PC-3 (cell line): ENCODE results near the gene CDK2AP2. TPM values are rescaled to one million over a fixed set of nuclear protein-coding genes. Genes with fewer than 3 reads are reported as not detected.

ENCODE experiments used
- ATAC-seq: fragments of 200-7000 bp; cut with Tn5 transposase; 2 replicates; pipeline ENCODE4 v1.9.1; 2020; ENCODE audit warnings: mild to moderate bottlenecking, moderate library complexity
- BruUV-seq: library from RNA; stranded (reverse); fragments of 400-500 nt; replicated peaks from 2 replicates; lab custom pipeline; 2021; lab: Mats Ljungman, UMichigan
- CTCF ChIA-PET: fragments of 300-600 bp; sonication (Branson Sonifier 250); formaldehyde crosslinking; loops from one replicate; lab custom pipeline; 2022; ENCODE audit warnings: antibody characterized with exemption; lab: Charles Lee
- POLR2A ChIA-PET: fragments of 300-600 bp; sonication (Branson Sonifier 250); formaldehyde crosslinking; loops from one replicate; lab custom pipeline; 2022; ENCODE audit warnings: antibody characterized with exemption; ENCODE audit not compliant: unreplicated experiment; lab: Charles Lee
- DNase-seq: peaks from one replicate; pipeline ENCODE4 v3.0.0-alpha.2; 2015
- H2AFZ ChIP-seq: fragments of 300-600 bp; sonication (generic); 2 replicates; pipeline ENCODE4 v1.6.0; 2016; ENCODE audit warnings: antibody characterized with exemption, low read length
- H3F3A ChIP-seq: fragments of 300-600 bp; sonication (generic); one replicate; pipeline ENCODE4 v1.6.0; 2017; ENCODE audit warnings: antibody characterized with exemption, low read length, control low read depth, mild to moderate bottlenecking; ENCODE audit not compliant: unreplicated experiment
- H3K27ac ChIP-seq: fragments of 300-600 bp; sonication (generic); 2 replicates; pipeline ENCODE4 v1.5.1; 2016; ENCODE audit warnings: mild to moderate bottlenecking, low read length
- H3K27me3 ChIP-seq: fragments of 300-600 bp; sonication (generic); 2 replicates; pipeline ENCODE4 v1.6.1; 2016; ENCODE audit warnings: low read length, mixed read lengths
- H3K36me3 ChIP-seq: fragments of 300-600 bp; sonication (generic); 2 replicates; pipeline ENCODE4 v1.6.1; 2016; ENCODE audit warnings: low read depth, mixed run types, low read length, mixed read lengths
- H3K4me1 ChIP-seq: fragments of 300-600 bp; sonication (generic); 2 replicates; pipeline ENCODE4 v1.5.1; 2016; ENCODE audit warnings: low read length; ENCODE audit not compliant: insufficient read depth
- H3K4me2 ChIP-seq: fragments of 300-600 bp; sonication (generic); 2 replicates; pipeline ENCODE4 v1.6.0; 2016; ENCODE audit warnings: low read length
- H3K4me3 ChIP-seq: fragments of 300-600 bp; sonication (generic); 2 replicates; pipeline ENCODE4 v1.5.1; 2016; ENCODE audit warnings: mild to moderate bottlenecking, low read length, mixed read lengths
- H3K79me2 ChIP-seq: fragments of 300-600 bp; sonication (generic); 2 replicates; pipeline ENCODE4 v1.6.1; 2017; ENCODE audit warnings: low read length, mixed read lengths
- H3K9ac ChIP-seq: fragments of 300-600 bp; sonication (generic); 2 replicates; pipeline ENCODE4 v1.6.0; 2016; ENCODE audit warnings: mild to moderate bottlenecking, low read length
- H3K9me2 ChIP-seq: fragments of 300-600 bp; sonication (generic); replicated peaks from 2 replicates; pipeline ENCODE4 v1.6.1; 2016; ENCODE audit warnings: mixed run types, low read length, mixed read lengths
- H3K9me3 ChIP-seq: fragments of 300-600 bp; sonication (generic); 2 replicates; pipeline ENCODE4 v1.6.1; 2016; ENCODE audit warnings: low read length, mixed read lengths
- H4K20me1 ChIP-seq: fragments of 300-600 bp; sonication (generic); 2 replicates; pipeline ENCODE4 v1.6.1; 2016; ENCODE audit warnings: low read length, mixed read lengths
- EZH2 ChIP-seq: fragments of 300-600 bp; sonication (generic); IDR thresholded peaks from one replicate; pipeline ENCODE4 v1.6.1; 2017; ENCODE audit warnings: antibody characterized with exemption, mild to moderate bottlenecking, low read length; ENCODE audit not compliant: unreplicated experiment
- EZH2phosphoT487 ChIP-seq: fragments of 300-600 bp; sonication (generic); IDR thresholded peaks from 2 replicates; pipeline ENCODE4 v1.6.1; 2018; ENCODE audit warnings: mild to moderate bottlenecking, antibody characterized with exemption, low read length, borderline replicate concordance
- intact Hi-C: fragments of 100-400 bp; cut with micrococcal nuclease; formaldehyde crosslinking; loops from 2 replicates; pipeline ENCODE4 v1.9.0; 2023
- total RNA-seq: library from RNA; depleted of rRNA; stranded (reverse); fragments of >200 nt; gene quantifications from 2 replicates; pipeline ENCODE4 v1.2.3, GENCODE V29; 2014
- TF ChIP-seq, protein P1 (sequence below): fragments of 300-600 bp; sonication (generic); conservative IDR thresholded peaks from 2 replicates; pipeline ENCODE4 v1.5.1; 2017; ENCODE audit warnings: antibody characterized with exemption, low read depth, mild to moderate bottlenecking, low read length

The CDK2AP2 gene
- total RNA-seq, 1 experiment from 2014 or later = 87.4 TPM

DNA sequence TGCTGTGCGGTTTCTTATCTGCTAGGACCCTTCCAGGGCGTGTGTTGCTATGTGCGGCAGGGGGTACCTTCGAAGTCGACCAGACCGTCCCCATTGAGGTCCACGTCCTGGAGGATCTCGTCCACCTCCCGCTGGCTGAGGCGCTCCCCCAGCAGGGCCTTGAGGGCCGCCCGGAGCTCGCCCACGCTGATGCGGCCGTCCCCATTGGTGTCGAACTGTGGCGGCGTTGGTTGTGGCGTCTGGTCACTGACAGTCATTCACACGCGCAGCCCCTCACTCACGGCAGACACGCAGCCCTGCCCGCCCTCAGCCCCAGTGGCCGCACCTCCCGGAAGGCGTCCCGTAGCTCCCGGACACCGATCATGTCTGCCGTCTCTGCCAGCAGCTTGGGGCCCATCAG lies 11.8 kb upstream of the CDK2AP2 start:
- no peaks in the 10 kb centered on the region for H3K79me2 ChIP-seq
- no TSS peak for BruUV-seq
- no peaks in the 10 kb centered on the region for H3K4me1 ChIP-seq
- no peak overlapping the region for H3K4me2 ChIP-seq
- H3K27me3 ChIP-seq = peaks cover under 1% of the 10 kb centered on the region; the same call in 1 of the 2 replicates
- no peaks in the 10 kb centered on the region for H3K36me3 ChIP-seq
- no peaks in the 10 kb centered on the region for H3K9me2 ChIP-seq
- no peak overlapping the region for H3K27ac ChIP-seq
- TF ChIP-seq, protein P1, sequence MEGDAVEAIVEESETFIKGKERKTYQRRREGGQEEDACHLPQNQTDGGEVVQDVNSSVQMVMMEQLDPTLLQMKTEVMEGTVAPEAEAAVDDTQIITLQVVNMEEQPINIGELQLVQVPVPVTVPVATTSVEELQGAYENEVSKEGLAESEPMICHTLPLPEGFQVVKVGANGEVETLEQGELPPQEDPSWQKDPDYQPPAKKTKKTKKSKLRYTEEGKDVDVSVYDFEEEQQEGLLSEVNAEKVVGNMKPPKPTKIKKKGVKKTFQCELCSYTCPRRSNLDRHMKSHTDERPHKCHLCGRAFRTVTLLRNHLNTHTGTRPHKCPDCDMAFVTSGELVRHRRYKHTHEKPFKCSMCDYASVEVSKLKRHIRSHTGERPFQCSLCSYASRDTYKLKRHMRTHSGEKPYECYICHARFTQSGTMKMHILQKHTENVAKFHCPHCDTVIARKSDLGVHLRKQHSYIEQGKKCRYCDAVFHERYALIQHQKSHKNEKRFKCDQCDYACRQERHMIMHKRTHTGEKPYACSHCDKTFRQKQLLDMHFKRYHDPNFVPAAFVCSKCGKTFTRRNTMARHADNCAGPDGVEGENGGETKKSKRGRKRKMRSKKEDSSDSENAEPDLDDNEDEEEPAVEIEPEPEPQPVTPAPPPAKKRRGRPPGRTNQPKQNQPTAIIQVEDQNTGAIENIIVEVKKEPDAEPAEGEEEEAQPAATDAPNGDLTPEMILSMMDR = no peak
- TF ChIP-seq EZH2 (no peak), EZH2phosphoT487 (no peak)
- H2AFZ ChIP-seq = no peak overlapping the region
- no peak overlapping the region for H3K4me3 ChIP-seq
- POLR2A ChIA-PET = no interaction called here
- intact Hi-C loops = no loop called here
- no peak overlapping the region for H3K9ac ChIP-seq
- H3K9me3 ChIP-seq = no peaks in the 10 kb centered on the region
- no peaks in the 10 kb centered on the region for H4K20me1 ChIP-seq
- DNase-seq (no peak), ATAC-seq (no peak)
- CTCF ChIA-PET = no interaction called here
- H3F3A ChIP-seq = no peaks in the 10 kb centered on the region

DNA sequence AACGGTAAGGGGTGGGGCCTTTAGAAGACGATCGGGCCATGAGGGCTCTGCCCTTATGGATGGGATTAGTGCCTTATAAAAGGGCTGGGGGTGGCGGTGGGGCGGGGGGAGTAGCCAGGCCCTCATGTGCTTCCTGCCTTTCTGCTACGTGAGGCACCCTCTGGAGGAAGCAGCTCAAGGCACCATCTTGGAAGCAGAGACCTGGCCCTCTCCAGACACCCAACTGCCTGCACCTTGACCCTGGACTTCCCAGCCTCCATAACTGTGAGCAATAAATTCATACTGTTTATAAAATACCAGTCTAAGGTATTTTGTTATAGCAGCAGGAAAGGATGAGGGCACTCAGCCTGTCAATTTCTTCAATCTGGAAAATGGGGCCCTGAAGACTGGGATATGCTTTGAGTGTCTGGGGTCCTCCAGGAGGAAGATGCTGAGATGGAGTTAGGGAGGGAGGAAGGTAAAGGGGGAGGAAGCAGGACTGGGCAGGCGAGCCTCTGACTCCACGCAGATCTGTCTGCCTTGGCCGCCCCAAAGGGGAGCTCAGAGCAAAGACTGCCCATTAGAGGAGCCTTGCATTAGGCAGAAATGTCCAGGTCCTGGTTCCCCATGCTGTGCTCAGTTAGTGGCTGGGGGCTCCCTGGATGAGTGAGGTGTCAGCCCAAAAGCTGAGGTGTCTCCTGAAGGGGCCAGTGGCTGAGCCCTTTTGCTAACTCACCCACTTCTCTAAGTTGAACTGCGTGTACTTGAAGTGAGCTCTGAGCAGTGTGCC lies 10.0 kb upstream of the CDK2AP2 start:
- BruUV-seq = no TSS peak
- no peak for DNase-seq
- CTCF ChIA-PET = no interaction called here
- intact Hi-C loops = no loop called here
- no peaks in the 10 kb centered on the region for H3K36me3 ChIP-seq
- H3K79me2 ChIP-seq = no peaks in the 10 kb centered on the region
- no peaks in the 10 kb centered on the region for H3K9me2 ChIP-seq
- H3K4me2 ChIP-seq = no peak overlapping the region
- no peak overlapping the region for H2AFZ ChIP-seq
- peaks cover 8% of the 10 kb centered on the region; the same call in 1 of the 2 replicates for H3K27me3 ChIP-seq
- ATAC-seq = no peak
- no peak overlapping the region for H3K4me3 ChIP-seq
- no peaks in the 10 kb centered on the region for H3K9me3 ChIP-seq
- H3K27ac ChIP-seq = no peak overlapping the region
- POLR2A ChIA-PET = no interaction called here
- no peaks in the 10 kb centered on the region for H3F3A ChIP-seq
- no peak for TF ChIP-seq EZH2phosphoT487
- TF ChIP-seq, protein P1 = no peak
- no peak for TF ChIP-seq EZH2
- H4K20me1 ChIP-seq = no peaks in the 10 kb centered on the region
- no peaks in the 10 kb centered on the region for H3K4me1 ChIP-seq
- no peak overlapping the region for H3K9ac ChIP-seq

DNA sequence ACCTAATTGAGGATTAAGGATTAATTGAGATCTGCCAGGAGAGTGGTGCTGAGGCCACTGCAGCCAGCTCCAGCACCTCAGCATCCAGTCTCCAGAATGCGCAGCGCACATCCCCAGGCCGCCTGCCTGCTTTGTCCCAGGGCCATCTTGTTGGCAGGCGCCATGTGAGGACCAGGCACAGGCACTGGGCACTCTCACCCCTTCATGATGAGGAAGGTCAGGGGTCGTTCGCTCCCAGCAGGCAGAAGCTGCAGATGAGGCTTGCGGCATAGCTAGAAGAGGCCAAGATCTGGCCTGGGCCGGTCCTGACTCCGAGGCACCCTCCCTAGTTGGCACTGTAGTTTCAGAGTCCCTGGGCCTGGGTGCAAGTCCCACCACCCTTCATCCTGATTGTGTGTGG lies 8.8 kb upstream of the CDK2AP2 start:
- no peak overlapping the region for H3K4me2 ChIP-seq
- TF ChIP-seq EZH2phosphoT487 (no peak), EZH2 (no peak)
- TF ChIP-seq, protein P1 = no peak
- no peak for DNase-seq
- H3K9me2 ChIP-seq = no peaks in the 10 kb centered on the region
- no peak overlapping the region for H2AFZ ChIP-seq
- no peak for ATAC-seq
- intact Hi-C loops = no loop called here
- H3K79me2 ChIP-seq = no peaks in the 10 kb centered on the region
- H4K20me1 ChIP-seq = no peaks in the 10 kb centered on the region
- BruUV-seq = no TSS peak
- H3K27ac ChIP-seq = no peak overlapping the region
- no peaks in the 10 kb centered on the region for H3K36me3 ChIP-seq
- no peaks in the 10 kb centered on the region for H3K4me1 ChIP-seq
- no peaks in the 10 kb centered on the region for H3F3A ChIP-seq
- H3K9me3 ChIP-seq = no peaks in the 10 kb centered on the region
- no peak overlapping the region for H3K4me3 ChIP-seq
- CTCF ChIA-PET = no interaction called here
- no peak overlapping the region for H3K9ac ChIP-seq
- POLR2A ChIA-PET = no interaction called here
- H3K27me3 ChIP-seq = peaks cover 8% of the 10 kb centered on the region; the same call in 1 of the 2 replicates
